OCI-LY1 (cell line): ENCODE data around the gene TAB2.

Source experiments
- H2AFZ ChIP-seq: fragments of 200-600 bp; sonication (generic), shearing (Covaris generic); 2 replicates; pipeline ENCODE4 v1.6.0; 2014; ENCODE audit warnings: antibody characterized with exemption, mild to moderate bottlenecking, low read length
- H3F3A ChIP-seq: fragments of 200-600 bp; sonication (generic), shearing (Covaris generic); 2 replicates; pipeline ENCODE4 v1.6.0; 2014; ENCODE audit warnings: mild to moderate bottlenecking, antibody characterized with exemption, low read length, moderate library complexity; ENCODE audit not compliant: insufficient read depth
- H3K27ac ChIP-seq: fragments of 200-600 bp; sonication (generic); 2 replicates; pipeline ENCODE4 v1.5.1; 2014; ENCODE audit warnings: low read length, mixed run types, mild to moderate bottlenecking, low read depth; ENCODE audit not compliant: poor library complexity, severe bottlenecking
- H3K27me3 ChIP-seq: fragments of 200-600 bp; sonication (generic); 2 replicates; pipeline ENCODE4 v1.6.0; 2014; ENCODE audit warnings: antibody characterized with exemption, mild to moderate bottlenecking, low read length, moderate library complexity; ENCODE audit not compliant: insufficient read depth
- H3K36me3 ChIP-seq: fragments of 200-600 bp; sonication (generic); 2 replicates; pipeline ENCODE4 v1.6.1; 2014; ENCODE audit warnings: mild to moderate bottlenecking, antibody characterized with exemption, low read length, moderate library complexity, mixed read lengths; ENCODE audit not compliant: insufficient read depth
- H3K4me1 ChIP-seq: fragments of 200-600 bp; sonication (generic); 2 replicates; pipeline ENCODE4 v1.5.1; 2014; ENCODE audit warnings: mild to moderate bottlenecking, low read length, moderate library complexity; ENCODE audit not compliant: insufficient read depth, severe bottlenecking
- H3K4me2 ChIP-seq: fragments of 200-600 bp; sonication (generic), shearing (Covaris generic); 2 replicates; pipeline ENCODE4 v1.6.1; 2014; ENCODE audit warnings: low read length
- H3K4me3 ChIP-seq: fragments of 200-600 bp; sonication (generic); 2 replicates; pipeline ENCODE4 v1.5.1; 2014; ENCODE audit warnings: low read length, low read depth, mild to moderate bottlenecking, mixed read lengths; ENCODE audit not compliant: poor library complexity, severe bottlenecking
- H3K79me2 ChIP-seq: fragments of 200-600 bp; shearing (Covaris generic); 2 replicates; pipeline ENCODE4 v1.6.1; 2016; ENCODE audit warnings: mixed run types, low read length, mixed read lengths; ENCODE audit not compliant: insufficient read depth
- H3K9ac ChIP-seq: fragments of 200-600 bp; sonication (generic), shearing (Covaris generic); 2 replicates; pipeline ENCODE4 v1.6.1; 2014; ENCODE audit warnings: mild to moderate bottlenecking, low read length, mixed read lengths
- H3K9me2 ChIP-seq: fragments of 200-600 bp; sonication (generic), shearing (Covaris generic); 2 replicates; pipeline ENCODE4 v1.6.1; 2014; ENCODE audit warnings: low read depth, mild to moderate bottlenecking, low read length, mixed read lengths
- H3K9me3 ChIP-seq: fragments of 200-600 bp; shearing (Covaris generic); 2 replicates; pipeline ENCODE4 v1.6.1; 2014; ENCODE audit warnings: low read length, mixed read lengths
- H4K20me1 ChIP-seq: fragments of 200-600 bp; sonication (generic), shearing (Covaris generic); 2 replicates; pipeline ENCODE4 v1.6.0; 2016; ENCODE audit warnings: mild to moderate bottlenecking, low read length; ENCODE audit not compliant: insufficient read depth
- EZH2 ChIP-seq: fragments of 200-600 bp; sonication (generic), shearing (Covaris generic); IDR thresholded peaks from 2 replicates; pipeline ENCODE4 v1.8.0; 2017; ENCODE audit warnings: borderline replicate concordance, mixed run types, mild to moderate bottlenecking, antibody characterized with exemption, low read length, moderate library complexity, mixed read lengths
- TF ChIP-seq, protein P1 (sequence below): fragments of 200-600 bp; sonication (generic), shearing (Covaris generic); IDR thresholded peaks from 2 replicates; pipeline ENCODE4 v1.5.1; 2017; ENCODE audit warnings: mild to moderate bottlenecking, antibody characterized with exemption, low read length, moderate library complexity, mixed read lengths

TAB2 gene

DNA sequence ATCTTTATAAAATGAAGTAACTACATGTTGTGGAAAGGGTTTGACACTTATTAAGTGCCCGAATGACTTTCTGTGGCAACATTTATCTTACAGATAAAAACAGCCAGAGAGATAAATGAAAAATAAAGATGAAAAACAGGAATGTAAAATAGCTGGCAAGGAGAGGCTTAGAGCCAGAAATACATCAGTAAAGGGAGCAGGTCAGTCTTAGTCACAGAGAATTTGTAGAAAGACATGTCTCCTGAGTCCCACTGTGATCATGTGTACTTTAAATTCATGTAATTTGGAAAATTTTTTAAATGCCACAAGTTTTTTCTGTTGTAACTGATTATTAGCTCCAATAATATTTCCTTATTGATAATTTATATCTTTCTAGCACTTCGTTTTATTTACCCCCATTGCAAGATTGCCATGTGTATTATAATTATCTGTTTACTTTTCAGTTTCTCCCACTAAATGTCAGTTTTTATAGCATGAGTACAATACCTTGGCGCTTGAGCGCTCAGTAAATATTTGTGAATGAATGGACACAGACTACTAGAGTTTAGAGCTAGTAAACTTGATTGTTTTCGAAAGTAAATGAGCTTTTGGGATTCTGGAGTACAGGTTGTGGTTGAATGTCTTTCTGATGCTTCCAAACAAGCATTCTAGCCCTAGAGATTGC is 15.2 kb downstream of the TAB2 start:
- no peaks in the 10 kb centered on the region for H3K36me3 ChIP-seq
- H3K79me2 ChIP-seq = peaks cover 100% of the 10 kb centered on the region
- H3F3A ChIP-seq = no peaks in the 10 kb centered on the region
- H3K4me2 ChIP-seq = no peak overlapping the region
- no peak for TF ChIP-seq EZH2
- TF ChIP-seq, protein P1, sequence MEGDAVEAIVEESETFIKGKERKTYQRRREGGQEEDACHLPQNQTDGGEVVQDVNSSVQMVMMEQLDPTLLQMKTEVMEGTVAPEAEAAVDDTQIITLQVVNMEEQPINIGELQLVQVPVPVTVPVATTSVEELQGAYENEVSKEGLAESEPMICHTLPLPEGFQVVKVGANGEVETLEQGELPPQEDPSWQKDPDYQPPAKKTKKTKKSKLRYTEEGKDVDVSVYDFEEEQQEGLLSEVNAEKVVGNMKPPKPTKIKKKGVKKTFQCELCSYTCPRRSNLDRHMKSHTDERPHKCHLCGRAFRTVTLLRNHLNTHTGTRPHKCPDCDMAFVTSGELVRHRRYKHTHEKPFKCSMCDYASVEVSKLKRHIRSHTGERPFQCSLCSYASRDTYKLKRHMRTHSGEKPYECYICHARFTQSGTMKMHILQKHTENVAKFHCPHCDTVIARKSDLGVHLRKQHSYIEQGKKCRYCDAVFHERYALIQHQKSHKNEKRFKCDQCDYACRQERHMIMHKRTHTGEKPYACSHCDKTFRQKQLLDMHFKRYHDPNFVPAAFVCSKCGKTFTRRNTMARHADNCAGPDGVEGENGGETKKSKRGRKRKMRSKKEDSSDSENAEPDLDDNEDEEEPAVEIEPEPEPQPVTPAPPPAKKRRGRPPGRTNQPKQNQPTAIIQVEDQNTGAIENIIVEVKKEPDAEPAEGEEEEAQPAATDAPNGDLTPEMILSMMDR = no peak
- H2AFZ ChIP-seq = no peak overlapping the region
- peaks cover 57% of the 10 kb centered on the region for H3K4me1 ChIP-seq
- H3K4me3 ChIP-seq = no peak overlapping the region
- no peaks in the 10 kb centered on the region for H3K9me3 ChIP-seq
- no peaks in the 10 kb centered on the region for H3K27me3 ChIP-seq
- no peak overlapping the region for H3K27ac ChIP-seq
- no peak overlapping the region for H3K9ac ChIP-seq
- H4K20me1 ChIP-seq = 0 out of 2 replicates have a peak, but pooled peaks cover 9% of the 10 kb centered on the region
- H3K9me2 ChIP-seq = no peaks in the 10 kb centered on the region

DNA sequence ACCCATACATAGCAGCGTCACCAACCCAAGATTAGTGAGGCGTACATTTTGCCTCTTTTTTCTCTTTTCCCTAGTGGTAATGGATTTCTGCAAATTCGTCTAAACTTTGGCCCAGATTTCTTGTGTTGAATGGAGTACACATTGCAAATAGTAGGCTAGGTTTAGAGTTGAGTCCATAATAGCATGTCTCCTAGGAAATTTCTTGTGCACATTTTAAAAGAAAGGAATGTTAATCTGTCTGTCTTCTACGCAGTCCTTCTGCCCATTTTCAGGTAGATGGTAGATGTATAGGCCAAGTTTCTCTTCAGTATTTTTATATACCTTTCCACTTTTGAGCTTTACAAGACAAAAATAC is 15.7 kb downstream of the TAB2 start:
- Histone ChIP-seq H3K9me3 (no peaks in the 10 kb centered on the region), H3K4me2 (no peak overlapping the region), H3K79me2 (peaks cover 100% of the 10 kb centered on the region), H3K4me3 (no peak overlapping the region), H4K20me1 (0 out of 2 replicates have a peak, but pooled peaks cover 9% of the 10 kb centered on the region), H3K4me1 (peaks cover 58% of the 10 kb centered on the region), H3K9ac (no peak overlapping the region), H3F3A (no peaks in the 10 kb centered on the region), H3K36me3 (no peaks in the 10 kb centered on the region), H2AFZ (no peak overlapping the region), H3K9me2 (no peaks in the 10 kb centered on the region), H3K27me3 (no peaks in the 10 kb centered on the region), H3K27ac (no peak overlapping the region)
- no peak for TF ChIP-seq EZH2
- TF ChIP-seq, protein P1 = no peak

DNA sequence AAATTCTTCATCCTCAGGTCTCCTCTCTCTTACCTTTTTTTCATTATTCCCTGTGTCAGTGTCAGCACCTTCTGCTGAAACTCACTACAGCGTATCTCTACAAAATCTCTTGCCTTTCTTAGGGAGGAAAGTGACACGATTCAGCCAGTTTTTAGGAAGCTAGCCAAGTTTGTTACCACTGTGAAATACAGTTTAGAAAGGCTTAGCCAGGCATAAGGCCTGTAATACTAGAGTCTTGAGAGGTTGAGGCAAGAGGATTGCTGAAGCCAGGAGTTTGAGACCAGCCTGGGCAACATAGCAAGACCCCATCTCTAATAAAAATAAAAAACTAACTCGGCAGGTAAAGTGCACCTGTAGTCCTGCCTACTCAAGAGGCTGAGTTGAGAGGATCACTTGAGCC is 16.7 kb downstream of the TAB2 start:
- Histone ChIP-seq H3K4me1 (peaks cover 58% of the 10 kb centered on the region), H3K9me2 (no peaks in the 10 kb centered on the region), H3K9ac (no peak overlapping the region), H3K27me3 (no peaks in the 10 kb centered on the region), H4K20me1 (0 out of 2 replicates have a peak, but pooled peaks cover 9% of the 10 kb centered on the region), H3K27ac (no peak overlapping the region), H3K36me3 (no peaks in the 10 kb centered on the region), H3F3A (no peaks in the 10 kb centered on the region), H3K79me2 (peaks cover 100% of the 10 kb centered on the region), H2AFZ (no peak overlapping the region), H3K4me3 (no peak overlapping the region), H3K9me3 (no peaks in the 10 kb centered on the region), H3K4me2 (no peak overlapping the region)
- no peak for TF ChIP-seq EZH2
- TF ChIP-seq, protein P1 = no peak
